CD4-positive, alpha-beta T cell (primary cell): ENCODE measurements around the gene HDAC4. TPM values are rescaled to one million over a fixed set of nuclear protein-coding genes. Genes with fewer than 3 reads are reported as not detected.
A peak's percentile ranks its signal among the peaks of the same experiment; 100 is the strongest.

Experiments
- ATAC-seq: fragments of 200-7000 bp; cut with Tn5 transposase; one replicate; pipeline ENCODE4 v1.10.0; 2022; ENCODE audit warnings: mild to moderate bottlenecking; ENCODE audit not compliant: poor library complexity
- CTCF ChIA-PET: fragments of 350-600 bp; sonication (Branson Sonifier 250); formaldehyde crosslinking; loops from one replicate; lab custom pipeline; 2021; ENCODE audit warnings: antibody characterized with exemption, inconsistent platforms; lab: Charles Lee
- POLR2A ChIA-PET: fragments of 350-600 bp; sonication (Branson Sonifier 250); formaldehyde crosslinking; loops from one replicate; lab custom pipeline; 2021; ENCODE audit warnings: antibody characterized with exemption, inconsistent platforms; lab: Charles Lee
- DNase-seq, 14 experiments: peaks; one replicate each; pipeline ENCODE4 v3.0.0-alpha.2; 2013 to 2020; ENCODE audit warnings: mixed read lengths in 2 of 14
- H3K27ac ChIP-seq, 2 donors: one replicate each; pipeline versions ENCODE4 v1.5.1 to v1.7.0; 2013; ENCODE audit warnings: low read length in 2 of 2, low read depth in 1 of 2, mild to moderate bottlenecking in 1 of 2
- H3K27me3 ChIP-seq, 2 experiments: 1 replicate in 1 of 2; 2 replicates in 1 of 2; pipeline versions ENCODE4 v1.6.1 to v1.7.0; 2013; ENCODE audit warnings: low read length in 2 of 2, control low read depth in 1 of 2, mild to moderate bottlenecking in 1 of 2, moderate library complexity in 1 of 2; ENCODE audit not compliant: insufficient read depth in 2 of 2, control insufficient read depth in 1 of 2
- H3K36me3 ChIP-seq: one replicate; pipeline ENCODE4 v1.6.1; 2013; ENCODE audit warnings: low read length, control low read depth; ENCODE audit not compliant: insufficient read depth
- H3K4me1 ChIP-seq: one replicate; pipeline ENCODE4 v1.6.1; 2013; ENCODE audit warnings: low read length, control low read depth; ENCODE audit not compliant: insufficient read depth
- H3K4me3 ChIP-seq: one replicate; pipeline ENCODE4 v1.5.1; 2013; ENCODE audit warnings: mild to moderate bottlenecking, low read length, moderate library complexity
- H3K9me3 ChIP-seq, 2 experiments: 1 replicate in 1 of 2; 2 replicates in 1 of 2; pipeline versions ENCODE4 v1.6.1 to v1.7.0; 2013; ENCODE audit warnings: low read length in 2 of 2, mild to moderate bottlenecking in 2 of 2, control low read depth in 1 of 2, moderate library complexity in 1 of 2; ENCODE audit not compliant: control insufficient read depth in 1 of 2, insufficient read depth in 1 of 2
- H3K27ac Mint-ChIP-seq: one replicate; pipeline ENCODE4 v1.8.0; 2020; ENCODE audit warnings: mixed read lengths
- H3K27me3 Mint-ChIP-seq: one replicate; pipeline ENCODE4 v1.8.0; 2021; ENCODE audit warnings: mixed read lengths
- H3K36me3 Mint-ChIP-seq: one replicate; pipeline ENCODE4 v1.8.0; 2021; ENCODE audit warnings: low read depth, mixed read lengths
- H3K4me1 Mint-ChIP-seq: one replicate; pipeline ENCODE4 v1.8.0; 2021; ENCODE audit warnings: low read depth, mixed read lengths
- H3K4me3 Mint-ChIP-seq: one replicate; pipeline ENCODE4 v1.8.0; 2020; ENCODE audit warnings: mild to moderate bottlenecking, mixed read lengths
- H3K9me3 Mint-ChIP-seq: one replicate; pipeline ENCODE4 v1.8.0; 2020; ENCODE audit warnings: mixed read lengths
- intact Hi-C, 2 experiments: fragments of 100-400 bp; cut with DNase I in 1 of 2; cut with micrococcal nuclease in 1 of 2; formaldehyde crosslinking; loops; one replicate each; pipeline versions ENCODE4 v1.15.1 to v1.9.0; 2023 to 2025; cut with DNase I, micrococcal nuclease
- total RNA-seq, 174 experiments: library from RNA in 2 of 174; stranded (reverse) in 2 of 174; gene quantifications; one replicate each; pipeline ENCODE4 v1.2.3 and lab custom pipeline; 2021 to 2026
- TF ChIP-seq, protein P1 (sequence below): fragments of 200-600 bp; IDR thresholded peaks from one replicate; pipeline ENCODE4 v1.8.0; 2022; ENCODE audit warnings: antibody characterized with exemption, mild to moderate bottlenecking

Gene HDAC4
- total RNA-seq, 2 experiments from 2014 or later, result 45.3 to 49.2 TPM

GRCh38 chr2:239119346-239120126 lies 281.3 kb downstream of the HDAC4 start:
- Histone ChIP-seq H3K27ac (no peak overlapping the region), H3K4me1 (peaks cover 26% of the 10 kb centered on the region), H3K27me3 (no peaks in the 10 kb centered on the region), H3K36me3 (peaks cover 20% of the 10 kb centered on the region), H3K9me3 (peaks cover 0 to 4% of the 10 kb centered on the region in 2 experiments), H3K4me3 (no peak overlapping the region)
- Mint-ChIP-seq H3K36me3 (peaks cover 46% of the 10 kb centered on the region), H3K27me3 (no peaks in the 10 kb centered on the region), H3K4me3 (no peak overlapping the region), H3K27ac (no peak overlapping the region), H3K4me1 (peaks cover 20% of the 10 kb centered on the region), H3K9me3 (no peaks in the 10 kb centered on the region)
- no peak for DNase-seq
- no peak for ATAC-seq
- ChIA-PET CTCF (interaction anchor here (0.6 kb wide), 1 partner anchor 179 kb away, joined by 4 read pairs; no protein-coding TSS in a partner anchor), POLR2A (no interaction called here)
- TF ChIP-seq, protein P1, sequence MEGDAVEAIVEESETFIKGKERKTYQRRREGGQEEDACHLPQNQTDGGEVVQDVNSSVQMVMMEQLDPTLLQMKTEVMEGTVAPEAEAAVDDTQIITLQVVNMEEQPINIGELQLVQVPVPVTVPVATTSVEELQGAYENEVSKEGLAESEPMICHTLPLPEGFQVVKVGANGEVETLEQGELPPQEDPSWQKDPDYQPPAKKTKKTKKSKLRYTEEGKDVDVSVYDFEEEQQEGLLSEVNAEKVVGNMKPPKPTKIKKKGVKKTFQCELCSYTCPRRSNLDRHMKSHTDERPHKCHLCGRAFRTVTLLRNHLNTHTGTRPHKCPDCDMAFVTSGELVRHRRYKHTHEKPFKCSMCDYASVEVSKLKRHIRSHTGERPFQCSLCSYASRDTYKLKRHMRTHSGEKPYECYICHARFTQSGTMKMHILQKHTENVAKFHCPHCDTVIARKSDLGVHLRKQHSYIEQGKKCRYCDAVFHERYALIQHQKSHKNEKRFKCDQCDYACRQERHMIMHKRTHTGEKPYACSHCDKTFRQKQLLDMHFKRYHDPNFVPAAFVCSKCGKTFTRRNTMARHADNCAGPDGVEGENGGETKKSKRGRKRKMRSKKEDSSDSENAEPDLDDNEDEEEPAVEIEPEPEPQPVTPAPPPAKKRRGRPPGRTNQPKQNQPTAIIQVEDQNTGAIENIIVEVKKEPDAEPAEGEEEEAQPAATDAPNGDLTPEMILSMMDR, result no peak
- intact Hi-C loops, result no loop called here

- no peaks in the 10 kb centered on the region for H3K9me3 Mint-ChIP-seq
- no peak overlapping the region for H3K27ac Mint-ChIP-seq
- Histone ChIP-seq H3K9me3 (no peaks in the 10 kb centered on the region), H3K36me3 (peaks cover 20% of the 10 kb centered on the region), H3K27me3 (no peaks in the 10 kb centered on the region), H3K27ac (no peak overlapping the region), H3K4me1 (peaks cover 26% of the 10 kb centered on the region), H3K4me3 (no peak overlapping the region)
- ChIA-PET POLR2A (no interaction called here), CTCF (interaction anchor here (0.6 kb wide), 1 partner anchor 180 kb away, joined by 4 read pairs; no protein-coding TSS in a partner anchor)
- TF ChIP-seq, protein P1, result no peak
- intact Hi-C loops, result no loop called here
- H3K4me3 Mint-ChIP-seq, result no peak overlapping the region
- DNase-seq, result peak in 2 of 14 experiments; percentile 24 to 43
- peaks cover 20% of the 10 kb centered on the region for H3K4me1 Mint-ChIP-seq
- H3K36me3 Mint-ChIP-seq, result peaks cover 38% of the 10 kb centered on the region
- ATAC-seq, result peak; percentile 54
- no peaks in the 10 kb centered on the region for H3K27me3 Mint-ChIP-seq
Measured at GRCh38 chr2:239118675-239119211, 282.1 kb downstream of the HDAC4 start.

DNA sequence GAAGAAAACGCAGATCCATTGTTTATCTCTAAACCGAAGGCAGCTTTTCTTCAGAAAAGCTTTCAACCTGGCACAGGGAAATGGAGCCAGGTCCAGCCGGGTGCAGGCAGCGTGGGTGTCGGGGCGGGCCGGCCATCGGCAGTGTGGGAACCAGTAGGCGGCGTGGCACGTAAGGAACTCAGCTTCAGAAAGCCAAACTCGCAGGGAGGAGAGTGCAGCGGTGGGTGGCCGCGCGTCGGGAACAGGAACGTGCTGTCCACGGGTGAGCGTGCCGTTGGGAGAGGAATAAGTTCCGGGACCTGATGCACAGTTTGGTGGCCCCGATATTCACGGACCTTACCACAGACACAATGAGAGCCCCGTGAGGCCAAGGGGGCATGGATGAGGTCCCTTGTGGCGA lies 282.6 kb downstream of the HDAC4 start:
- H3K9me3 Mint-ChIP-seq, result no peaks in the 10 kb centered on the region
- peaks cover 20% of the 10 kb centered on the region for H3K4me1 Mint-ChIP-seq

More for the DNA sequence above, 282.6 kb downstream of the HDAC4 start:
- POLR2A ChIA-PET, result no interaction called here
- intact Hi-C loops, result no loop called here
- CTCF ChIA-PET, result no interaction called here
- peaks cover 35% of the 10 kb centered on the region for H3K36me3 Mint-ChIP-seq
- no peak overlapping the region for H3K4me3 ChIP-seq
- no peak overlapping the region for H3K27ac ChIP-seq
- no peak overlapping the region for H3K27ac Mint-ChIP-seq
- no peaks in the 10 kb centered on the region for H3K27me3 ChIP-seq
- ATAC-seq (no peak), DNase-seq (no peak)
- H3K4me1 ChIP-seq, result peaks cover 26% of the 10 kb centered on the region
- H3K36me3 ChIP-seq, result peaks cover 19% of the 10 kb centered on the region
- H3K9me3 ChIP-seq, result no peaks in the 10 kb centered on the region
- H3K4me3 Mint-ChIP-seq, result no peak overlapping the region
- H3K27me3 Mint-ChIP-seq, result no peaks in the 10 kb centered on the region
- TF ChIP-seq, protein P1, result no peak
